OCI-LY1 (cell line): ENCODE results near the gene MYO18B.

Experiments used
- H2AFZ ChIP-seq: fragments of 200-600 bp; sonication (generic), shearing (Covaris generic); 2 replicates; pipeline ENCODE4 v1.6.0; 2014; ENCODE audit warnings: antibody characterized with exemption, mild to moderate bottlenecking, low read length
- H3F3A ChIP-seq: fragments of 200-600 bp; sonication (generic), shearing (Covaris generic); 2 replicates; pipeline ENCODE4 v1.6.0; 2014; ENCODE audit warnings: mild to moderate bottlenecking, antibody characterized with exemption, low read length, moderate library complexity; ENCODE audit not compliant: insufficient read depth
- H3K27ac ChIP-seq: fragments of 200-600 bp; sonication (generic); 2 replicates; pipeline ENCODE4 v1.5.1; 2014; ENCODE audit warnings: low read length, mixed run types, mild to moderate bottlenecking, low read depth; ENCODE audit not compliant: poor library complexity, severe bottlenecking
- H3K27me3 ChIP-seq: fragments of 200-600 bp; sonication (generic); 2 replicates; pipeline ENCODE4 v1.6.0; 2014; ENCODE audit warnings: antibody characterized with exemption, mild to moderate bottlenecking, low read length, moderate library complexity; ENCODE audit not compliant: insufficient read depth
- H3K36me3 ChIP-seq: fragments of 200-600 bp; sonication (generic); 2 replicates; pipeline ENCODE4 v1.6.1; 2014; ENCODE audit warnings: mild to moderate bottlenecking, antibody characterized with exemption, low read length, moderate library complexity, mixed read lengths; ENCODE audit not compliant: insufficient read depth
- H3K4me1 ChIP-seq: fragments of 200-600 bp; sonication (generic); 2 replicates; pipeline ENCODE4 v1.5.1; 2014; ENCODE audit warnings: mild to moderate bottlenecking, low read length, moderate library complexity; ENCODE audit not compliant: insufficient read depth, severe bottlenecking
- H3K4me2 ChIP-seq: fragments of 200-600 bp; sonication (generic), shearing (Covaris generic); 2 replicates; pipeline ENCODE4 v1.6.1; 2014; ENCODE audit warnings: low read length
- H3K4me3 ChIP-seq: fragments of 200-600 bp; sonication (generic); 2 replicates; pipeline ENCODE4 v1.5.1; 2014; ENCODE audit warnings: low read length, low read depth, mild to moderate bottlenecking, mixed read lengths; ENCODE audit not compliant: poor library complexity, severe bottlenecking
- H3K79me2 ChIP-seq: fragments of 200-600 bp; shearing (Covaris generic); 2 replicates; pipeline ENCODE4 v1.6.1; 2016; ENCODE audit warnings: mixed run types, low read length, mixed read lengths; ENCODE audit not compliant: insufficient read depth
- H3K9ac ChIP-seq: fragments of 200-600 bp; sonication (generic), shearing (Covaris generic); 2 replicates; pipeline ENCODE4 v1.6.1; 2014; ENCODE audit warnings: mild to moderate bottlenecking, low read length, mixed read lengths
- H3K9me2 ChIP-seq: fragments of 200-600 bp; sonication (generic), shearing (Covaris generic); 2 replicates; pipeline ENCODE4 v1.6.1; 2014; ENCODE audit warnings: low read depth, mild to moderate bottlenecking, low read length, mixed read lengths
- H3K9me3 ChIP-seq: fragments of 200-600 bp; shearing (Covaris generic); 2 replicates; pipeline ENCODE4 v1.6.1; 2014; ENCODE audit warnings: low read length, mixed read lengths
- H4K20me1 ChIP-seq: fragments of 200-600 bp; sonication (generic), shearing (Covaris generic); 2 replicates; pipeline ENCODE4 v1.6.0; 2016; ENCODE audit warnings: mild to moderate bottlenecking, low read length; ENCODE audit not compliant: insufficient read depth
- CTCF ChIP-seq: fragments of 200-600 bp; sonication (generic), shearing (Covaris generic); IDR thresholded peaks from 2 replicates; pipeline ENCODE4 v1.5.1; 2017; ENCODE audit warnings: mild to moderate bottlenecking, antibody characterized with exemption, low read length, moderate library complexity, mixed read lengths
- EZH2 ChIP-seq: fragments of 200-600 bp; sonication (generic), shearing (Covaris generic); IDR thresholded peaks from 2 replicates; pipeline ENCODE4 v1.8.0; 2017; ENCODE audit warnings: borderline replicate concordance, mixed run types, mild to moderate bottlenecking, antibody characterized with exemption, low read length, moderate library complexity, mixed read lengths

Gene MYO18B

GRCh38 chr22:25766418-25766817, 24.4 kb downstream of the MYO18B start:
- H3K27ac ChIP-seq: no peak overlapping the region
- peaks cover 6% of the 10 kb centered on the region; the same call in 1 of the 2 replicates for H3K9me3 ChIP-seq
- peaks cover 4% of the 10 kb centered on the region; the same call in 1 of the 2 replicates for H3K36me3 ChIP-seq
- H3K79me2 ChIP-seq: no peaks in the 10 kb centered on the region
- no peaks in the 10 kb centered on the region for H4K20me1 ChIP-seq
- H3K27me3 ChIP-seq: no peaks in the 10 kb centered on the region; the same call in 1 of the 2 replicates
- H3K4me1 ChIP-seq: no peaks in the 10 kb centered on the region
- TF ChIP-seq EZH2: no peak
- no peak for TF ChIP-seq CTCF
- no peak overlapping the region for H3K9ac ChIP-seq
- H3K4me3 ChIP-seq: no peak overlapping the region
- H3F3A ChIP-seq: no peaks in the 10 kb centered on the region
- H3K9me2 ChIP-seq: no peaks in the 10 kb centered on the region
- no peak overlapping the region for H2AFZ ChIP-seq
- no peak overlapping the region for H3K4me2 ChIP-seq

- no peak overlapping the region for H3K4me3 ChIP-seq
- peaks cover 6% of the 10 kb centered on the region; the same call in 1 of the 2 replicates for H3K9me3 ChIP-seq
- no peak overlapping the region for H3K27ac ChIP-seq
- no peaks in the 10 kb centered on the region for H4K20me1 ChIP-seq
- H2AFZ ChIP-seq: no peak overlapping the region
- H3F3A ChIP-seq: no peaks in the 10 kb centered on the region
- no peak overlapping the region for H3K4me2 ChIP-seq
- TF ChIP-seq CTCF (no peak), EZH2 (no peak)
- no peak overlapping the region for H3K9ac ChIP-seq
- H3K36me3 ChIP-seq: peaks cover 4% of the 10 kb centered on the region; the same call in 1 of the 2 replicates
- H3K27me3 ChIP-seq: no peaks in the 10 kb centered on the region; the same call in 1 of the 2 replicates
- H3K4me1 ChIP-seq: no peaks in the 10 kb centered on the region
- H3K9me2 ChIP-seq: no peaks in the 10 kb centered on the region
- no peaks in the 10 kb centered on the region for H3K79me2 ChIP-seq
These were observed 28.3 kb downstream of the MYO18B start for GRCh38 chr22:25770333-25770732.

GRCh38 chr22:25772288-25772687, 30.3 kb downstream of the MYO18B start:
- Histone ChIP-seq H3K9me2 (no peaks in the 10 kb centered on the region), H3K27me3 (0 out of 2 replicates have a peak, but pooled peaks cover 3% of the 10 kb centered on the region), H3K9ac (no peak overlapping the region), H3K9me3 (no peaks in the 10 kb centered on the region), H3K36me3 (no peaks in the 10 kb centered on the region), H3K4me3 (no peak overlapping the region), H3K27ac (no peak overlapping the region), H3K79me2 (no peaks in the 10 kb centered on the region), H3K4me1 (no peaks in the 10 kb centered on the region), H4K20me1 (no peaks in the 10 kb centered on the region), H3K4me2 (no peak overlapping the region), H2AFZ (no peak overlapping the region), H3F3A (no peaks in the 10 kb centered on the region)
- TF ChIP-seq CTCF: no peak
- TF ChIP-seq EZH2: no peak
